Fibroblast of skin of left biceps (primary cell): Measurements from ENCODE around the gene AKR1B1.

ENCODE experiments used
- DNase-seq, 2 experiments: peaks; one replicate each; pipeline ENCODE4 v3.0.0-alpha.2; 2013; ENCODE audit warnings: low read depth in 2 of 2

AKR1B1 gene

DNA sequence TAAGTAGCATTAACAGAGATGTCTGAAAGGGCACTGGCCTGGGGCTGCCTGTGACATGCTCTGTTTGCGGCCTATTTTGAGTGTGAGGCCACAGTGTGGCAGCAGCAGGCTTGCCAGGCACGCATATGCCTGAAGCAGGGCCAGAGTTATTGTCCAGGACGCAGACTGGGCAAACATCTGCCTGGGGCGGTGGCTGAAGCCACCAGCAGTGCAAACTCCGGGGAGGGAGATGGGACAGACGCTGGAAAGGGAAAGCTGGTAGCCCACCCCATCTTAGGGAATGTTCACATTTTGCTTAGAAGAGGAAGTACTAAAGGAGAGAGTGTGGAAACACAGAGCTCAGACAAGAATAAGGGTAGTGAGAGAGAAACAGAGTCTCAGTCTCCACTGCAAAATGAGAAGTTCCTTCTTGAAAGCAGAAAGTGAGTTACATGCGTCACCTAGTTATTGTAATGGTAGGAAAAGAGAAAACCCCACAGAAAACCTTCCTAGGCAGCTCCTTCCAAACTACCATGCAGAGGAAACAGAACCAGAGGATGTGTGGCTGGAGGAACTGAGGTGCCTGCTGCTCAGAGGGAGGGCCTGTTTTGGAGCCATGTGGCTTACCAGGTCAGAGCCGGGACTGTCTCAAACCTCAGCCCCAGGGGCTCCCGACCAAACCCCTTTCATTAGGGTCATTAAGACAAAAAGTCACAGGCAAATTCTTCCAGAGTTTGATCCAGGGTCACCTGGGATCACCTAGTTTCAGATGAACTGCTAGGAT lies 14.5 kb downstream of the AKR1B1 start:
- no peak for DNase-seq

GRCh38 chr7:134443396-134444070 lies 15.4 kb downstream of the AKR1B1 start:
- DNase-seq: no peak

GRCh38 chr7:134442441-134443220 lies 16.3 kb downstream of the AKR1B1 start:
- no peak for DNase-seq

GRCh38 chr7:134441264-134441663 lies 17.6 kb downstream of the AKR1B1 start:
- DNase-seq: no peak

GRCh38 chr7:134440476-134440875 lies 18.4 kb downstream of the AKR1B1 start:
- DNase-seq: no peak

GRCh38 chr7:134440067-134440466 lies 18.8 kb downstream of the AKR1B1 start:
- no peak for DNase-seq

- no peak for DNase-seq
Measured at GRCh38 chr7:134438946-134439345, 20.0 kb downstream of the AKR1B1 start.

GRCh38 chr7:134435161-134435920 lies 23.6 kb downstream of the AKR1B1 start:
- peak in 1 of 2 experiments; percentile 20 for DNase-seq

DNA sequence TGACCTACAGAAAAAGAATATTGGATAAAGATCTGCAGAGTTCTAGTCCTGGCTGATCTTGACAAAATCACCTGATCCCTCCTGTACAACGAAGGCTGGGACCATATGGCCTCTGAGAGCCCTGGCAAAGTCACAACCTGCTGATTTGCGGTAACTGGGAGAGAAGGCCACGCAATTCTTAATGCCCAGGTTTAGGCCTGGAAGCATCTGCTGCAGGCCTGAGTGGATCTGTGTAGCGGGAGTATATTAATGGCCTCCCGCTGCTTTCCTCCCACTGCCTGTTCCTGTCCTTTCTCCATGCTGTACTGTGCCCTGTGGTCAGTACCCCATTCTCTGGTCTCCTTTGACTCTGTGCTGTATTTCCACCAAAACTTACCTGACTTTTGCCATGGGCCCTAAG lies 24.2 kb downstream of the AKR1B1 start:
- no peak for DNase-seq

DNA sequence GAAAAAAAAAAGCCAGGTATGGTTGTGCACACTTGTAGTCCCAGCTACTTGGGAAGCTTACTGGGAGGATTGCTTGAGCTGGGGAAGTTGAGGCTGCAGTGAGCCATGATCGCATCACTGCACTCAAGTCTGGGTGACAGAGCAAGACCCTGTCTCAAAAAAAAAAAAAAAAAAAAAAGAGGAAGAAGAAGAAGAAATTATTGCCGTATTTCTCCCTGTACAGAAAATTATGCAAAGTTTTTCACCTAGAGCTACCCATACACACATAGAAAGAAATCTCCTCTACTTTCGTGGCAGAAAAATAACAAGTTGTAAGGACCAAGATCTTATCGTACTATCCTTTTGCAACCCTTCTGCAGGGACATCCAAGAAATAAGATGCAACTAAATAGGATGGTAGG lies 25.5 kb downstream of the AKR1B1 start:
- no peak for DNase-seq

DNA sequence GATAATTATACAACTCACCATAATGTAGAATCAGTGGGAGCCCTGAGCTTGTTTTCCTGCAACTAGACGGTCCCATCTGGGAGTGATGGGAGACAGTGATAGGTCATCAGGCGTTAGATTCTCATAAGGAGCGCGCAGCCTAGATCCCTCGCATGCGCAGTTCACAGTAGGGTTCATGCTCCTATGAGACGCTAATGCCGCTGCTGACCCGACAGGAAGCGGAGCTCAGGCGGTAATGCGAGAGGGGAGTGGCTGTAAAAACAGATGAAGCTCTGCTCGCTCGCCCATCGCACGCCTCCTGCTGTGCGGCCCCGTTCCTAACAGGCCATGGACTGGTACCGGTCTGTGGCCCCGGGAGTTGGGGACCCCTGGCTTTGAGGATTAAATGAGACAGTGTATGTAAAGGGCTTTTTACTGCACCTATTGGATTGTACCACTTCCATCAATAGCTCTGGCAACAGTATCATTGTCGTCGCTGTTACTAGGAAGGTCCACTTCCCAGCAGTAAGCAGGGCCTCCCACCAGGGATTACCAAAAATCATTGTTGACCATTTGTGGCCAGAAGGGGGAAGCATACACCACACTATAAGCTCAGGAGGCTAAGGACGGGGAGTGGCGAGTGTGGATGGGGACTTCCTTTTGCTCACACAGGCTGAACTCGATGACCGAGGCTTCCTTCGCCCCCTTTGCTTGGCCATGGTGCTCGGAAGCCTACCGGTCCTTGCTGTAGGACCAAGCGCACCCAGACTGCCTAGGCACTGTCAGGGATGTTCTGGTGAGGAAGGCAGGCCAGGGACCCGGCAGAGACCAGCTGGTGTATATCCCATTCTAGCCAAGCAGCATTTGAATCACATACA lies 26.4 kb downstream of the AKR1B1 start:
- peak; percentile 66 to 70 for DNase-seq

GRCh38 chr7:134431815-134432214 lies 27.1 kb downstream of the AKR1B1 start:
- DNase-seq: no peak

DNA sequence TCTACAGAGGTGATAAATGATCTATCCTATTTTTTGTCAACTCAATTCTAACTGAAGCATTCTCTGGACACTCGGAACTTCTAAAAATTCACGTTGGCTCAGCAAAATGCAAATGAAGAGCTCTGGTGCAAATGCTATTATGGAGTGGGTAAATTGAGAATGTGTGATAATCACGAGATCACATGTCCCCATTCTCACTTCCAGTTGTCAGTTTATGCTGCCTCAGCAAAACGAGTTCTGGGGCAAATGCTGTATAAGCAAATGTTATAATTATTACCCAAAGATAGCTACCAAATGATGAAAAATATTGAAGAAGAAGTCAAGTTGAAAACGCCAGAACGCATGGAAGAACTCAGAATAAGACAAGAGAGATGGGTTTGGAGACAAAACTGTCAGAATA lies 29.4 kb downstream of the AKR1B1 start:
- no peak for DNase-seq

- DNase-seq: no peak
Measured at GRCh38 chr7:134428942-134429341, 30.0 kb downstream of the AKR1B1 start.

- no peak for DNase-seq
Measured at GRCh38 chr7:134427896-134428295, 31.0 kb downstream of the AKR1B1 start.

GRCh38 chr7:134425777-134426176 lies 33.1 kb downstream of the AKR1B1 start:
- no peak for DNase-seq

GRCh38 chr7:134422638-134423037 lies 36.3 kb downstream of the AKR1B1 start:
- no peak for DNase-seq

GRCh38 chr7:134422008-134422407 lies 36.9 kb downstream of the AKR1B1 start:
- DNase-seq: no peak

DNA sequence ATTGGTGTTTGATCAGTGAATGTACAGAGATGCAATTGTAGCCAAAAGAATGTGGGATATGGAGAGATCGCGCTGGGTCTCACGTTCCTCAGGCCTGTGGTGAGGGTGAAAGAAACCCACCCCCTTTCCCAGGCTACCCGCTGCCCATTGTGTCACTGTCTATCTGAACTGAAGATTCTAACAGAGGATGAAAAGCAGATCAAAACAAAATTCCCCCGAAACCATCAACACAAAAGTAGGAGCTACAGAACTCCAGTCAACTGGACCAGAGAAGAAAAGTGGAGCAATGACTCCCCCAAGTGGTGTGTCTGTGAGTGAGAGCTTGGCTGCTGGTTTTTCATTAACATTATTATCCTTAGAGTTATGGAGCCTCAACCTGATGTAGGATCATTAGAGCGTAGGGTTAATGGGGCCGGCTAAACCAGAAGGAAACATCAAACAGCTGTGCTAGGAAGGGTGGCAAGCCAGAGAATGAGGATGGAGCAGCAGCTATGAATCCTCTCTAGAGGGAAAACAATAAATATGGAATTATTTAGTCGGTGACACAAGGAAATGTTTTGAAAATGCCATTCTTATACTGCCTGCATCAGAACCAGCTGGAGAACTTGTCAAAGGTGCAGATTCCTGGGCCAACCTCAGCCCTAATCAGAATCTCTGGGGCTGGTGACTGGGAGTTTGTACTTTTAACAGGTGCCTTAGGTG lies 38.3 kb downstream of the AKR1B1 start:
- DNase-seq: peak; percentile 8

- no peak for DNase-seq
Measured at GRCh38 chr7:134419875-134420274, 39.0 kb downstream of the AKR1B1 start.
